Endothelial cell of umbilical vein (primary cell): Measurements from ENCODE around the gene LRRC28.

Experiments
- JUN ChIP-seq: IDR thresholded peaks from 2 replicates; pipeline ENCODE4 v1.6.1; 2011; ENCODE audit warnings: borderline replicate concordance, low read depth; ENCODE audit not compliant: insufficient read length, insufficient read depth
- MYC ChIP-seq: IDR thresholded peaks from one replicate; pipeline ENCODE4 v1.6.1; 2011; ENCODE audit warnings: mild to moderate bottlenecking, low read depth, low read length
- POLR2AphosphoS5 ChIP-seq: IDR thresholded peaks from 2 replicates; pipeline ENCODE4 v1.6.1; 2012; ENCODE audit warnings: low read depth, mild to moderate bottlenecking, control low read depth, low read length, moderate library complexity; ENCODE audit not compliant: insufficient read depth
- TF ChIP-seq, protein P1 (sequence below), 2 donors: IDR thresholded peaks; 1 replicate in 1 of 2; 2 replicates in 1 of 2; pipeline ENCODE4 v1.5.1; 2011; ENCODE audit warnings: low read length in 2 of 2, mild to moderate bottlenecking in 2 of 2, moderate library complexity in 2 of 2, control low read depth in 1 of 2, inconsistent platforms in 1 of 2, low read depth in 1 of 2; ENCODE audit not compliant: insufficient read depth in 1 of 2; ENCODE audit errors: extremely low read depth in 1 of 2

DNA sequence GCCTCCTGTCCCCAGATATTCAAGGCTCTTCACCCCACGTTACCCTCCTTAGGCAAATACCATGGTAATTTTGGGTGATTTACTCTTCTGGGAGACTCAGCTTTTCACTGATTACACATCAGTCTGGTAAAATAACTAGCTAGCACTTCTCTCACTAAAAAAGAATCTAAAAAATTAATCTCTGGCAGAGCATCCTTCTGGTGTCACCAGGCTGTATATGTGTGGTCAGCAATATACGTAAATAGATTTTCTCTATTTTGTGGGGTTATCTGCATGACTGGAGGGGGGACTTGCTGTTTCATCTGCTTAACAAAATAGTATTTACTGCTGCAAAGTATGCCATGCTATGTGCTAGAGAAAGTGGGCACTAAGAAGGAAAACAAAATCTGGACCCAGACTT, 45.1 kb downstream of the LRRC28 start:
- TF ChIP-seq, protein P1, sequence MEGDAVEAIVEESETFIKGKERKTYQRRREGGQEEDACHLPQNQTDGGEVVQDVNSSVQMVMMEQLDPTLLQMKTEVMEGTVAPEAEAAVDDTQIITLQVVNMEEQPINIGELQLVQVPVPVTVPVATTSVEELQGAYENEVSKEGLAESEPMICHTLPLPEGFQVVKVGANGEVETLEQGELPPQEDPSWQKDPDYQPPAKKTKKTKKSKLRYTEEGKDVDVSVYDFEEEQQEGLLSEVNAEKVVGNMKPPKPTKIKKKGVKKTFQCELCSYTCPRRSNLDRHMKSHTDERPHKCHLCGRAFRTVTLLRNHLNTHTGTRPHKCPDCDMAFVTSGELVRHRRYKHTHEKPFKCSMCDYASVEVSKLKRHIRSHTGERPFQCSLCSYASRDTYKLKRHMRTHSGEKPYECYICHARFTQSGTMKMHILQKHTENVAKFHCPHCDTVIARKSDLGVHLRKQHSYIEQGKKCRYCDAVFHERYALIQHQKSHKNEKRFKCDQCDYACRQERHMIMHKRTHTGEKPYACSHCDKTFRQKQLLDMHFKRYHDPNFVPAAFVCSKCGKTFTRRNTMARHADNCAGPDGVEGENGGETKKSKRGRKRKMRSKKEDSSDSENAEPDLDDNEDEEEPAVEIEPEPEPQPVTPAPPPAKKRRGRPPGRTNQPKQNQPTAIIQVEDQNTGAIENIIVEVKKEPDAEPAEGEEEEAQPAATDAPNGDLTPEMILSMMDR (IDR thresholded peaks at IDR 0.05; ENCODE audit: extremely low read depth in 1 of 2, insufficient read depth in 1 of 2, low read depth in 1 of 2, low read length in 2 of 2): no peak
- TF ChIP-seq JUN (no peak), MYC (no peak), POLR2AphosphoS5 (no peak)
